ENCODE data around the gene MAML2.
A peak's percentile ranks its signal among the peaks of the same experiment; 100 is the strongest.

The MAML2 gene

DNA sequence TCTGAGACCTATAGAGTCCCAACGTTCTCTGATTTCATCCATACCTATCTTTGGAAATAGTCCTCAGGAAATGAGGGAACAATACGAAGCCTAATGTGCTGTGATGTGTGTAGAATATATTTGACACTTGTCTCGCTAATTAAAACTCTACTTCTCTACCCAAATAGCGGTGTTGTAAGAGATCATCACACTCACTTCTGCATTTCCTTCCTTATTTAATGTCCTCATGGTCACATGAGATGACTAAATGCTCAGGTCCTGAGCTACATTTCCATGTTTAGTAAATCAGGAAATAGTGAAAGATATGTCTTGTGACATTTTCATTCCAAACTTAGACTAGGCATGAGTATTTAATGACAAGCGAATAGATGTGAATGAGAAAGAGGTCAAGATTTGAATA is 112.3 kb downstream of the MAML2 start:
- no peaks in the 10 kb centered on the region for H3K27me3 ChIP-seq (ENCODE audit: control insufficient read depth in 1 of 2, insufficient read depth in 1 of 2, low read length in 2 of 2)
- peaks cover 18% of the 10 kb centered on the region for H3K79me1 ChIP-seq (replicated peaks; ENCODE audit: low read length, poor library complexity, severe bottlenecking)
- H2BK15ac ChIP-seq (ENCODE audit: low read depth, poor library complexity, severe bottlenecking) = no peak overlapping the region
- no peak overlapping the region for H4K91ac ChIP-seq (ENCODE audit: low read length)
- H3K4me1 ChIP-seq (ENCODE audit: control insufficient read depth, insufficient read depth, low read depth, low read length) = peaks cover 6% of the 10 kb centered on the region
- peak overlapping the region; percentile 49 for H3K27ac ChIP-seq (ENCODE audit: low read length, poor library complexity, severe bottlenecking)
- H2BK120ac ChIP-seq (ENCODE audit: low read depth, low read length) = no peak overlapping the region
- no peak overlapping the region for H3K4me2 ChIP-seq (ENCODE audit: low read length, poor library complexity, severe bottlenecking)
- no peak overlapping the region for H3K18ac ChIP-seq (ENCODE audit: low read depth in 1 of 2, low read length in 2 of 2)
- H3K36me3 ChIP-seq (ENCODE audit: control insufficient read depth in 1 of 2, insufficient read depth in 2 of 2, low read depth in 1 of 2, low read length in 2 of 2) = no peaks in the 10 kb centered on the region
- H3K9ac ChIP-seq (ENCODE audit: low read length) = no peak overlapping the region
- no peak overlapping the region for H2BK5ac ChIP-seq (ENCODE audit: low read depth, low read length, poor library complexity, severe bottlenecking)
- no peak for DNase-seq
- H3K9me3 ChIP-seq (ENCODE audit: control insufficient read depth, low read length) = no peaks in the 10 kb centered on the region
- H3K4me3 ChIP-seq (ENCODE audit: insufficient read depth in 1 of 2, low read depth in 1 of 2, low read length in 2 of 2) = no peak overlapping the region
- H2BK12ac ChIP-seq (ENCODE audit: low read length in 2 of 2) = no peak overlapping the region
- no peak overlapping the region for H2AFZ ChIP-seq (ENCODE audit: low read depth, low read length)
- no CpG with 5 or more reads among the region's 5 CpGs for WGBS
- no peak overlapping the region for H3K14ac ChIP-seq (ENCODE audit: low read length in 2 of 2)
- H3K23ac ChIP-seq (ENCODE audit: low read length in 2 of 2) = no peak overlapping the region
- no peak overlapping the region for H3K4ac ChIP-seq (ENCODE audit: low read depth in 1 of 2, low read length in 2 of 2)
- no peak overlapping the region for H4K8ac ChIP-seq (ENCODE audit: low read length)
- no peak overlapping the region for H2AK5ac ChIP-seq (ENCODE audit: low read length, severe bottlenecking)

DNA sequence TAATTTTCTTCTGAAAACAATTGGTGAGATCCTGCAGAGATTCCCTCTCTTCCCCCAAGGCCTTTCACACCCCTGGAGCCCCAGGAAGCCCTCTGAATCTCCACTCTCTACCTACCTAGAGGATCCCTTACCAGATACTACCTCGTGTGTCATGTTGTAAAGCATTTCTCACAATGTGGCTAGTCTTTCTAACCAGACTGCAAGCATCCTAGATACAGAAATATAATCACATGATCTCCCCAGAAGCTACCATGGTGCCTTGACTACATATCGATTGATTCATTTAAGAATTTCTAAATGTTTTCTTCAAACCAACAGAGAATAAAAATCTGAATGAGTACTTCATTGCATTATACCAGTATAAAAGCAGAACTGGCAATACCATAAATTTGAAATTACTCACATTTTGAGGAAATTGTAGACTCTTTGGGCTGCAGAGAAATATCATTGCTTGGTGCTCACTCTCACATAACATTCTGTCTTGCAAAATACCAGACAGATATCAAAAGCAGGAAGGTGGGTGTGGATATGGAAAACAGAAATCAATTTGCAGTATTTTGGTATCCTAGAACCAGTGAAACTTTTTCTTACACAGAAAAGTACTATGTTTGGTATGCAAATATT is 113.5 kb downstream of the MAML2 start:
- no peaks in the 10 kb centered on the region for H3K9me3 ChIP-seq (ENCODE audit: control insufficient read depth, low read length)

DNA sequence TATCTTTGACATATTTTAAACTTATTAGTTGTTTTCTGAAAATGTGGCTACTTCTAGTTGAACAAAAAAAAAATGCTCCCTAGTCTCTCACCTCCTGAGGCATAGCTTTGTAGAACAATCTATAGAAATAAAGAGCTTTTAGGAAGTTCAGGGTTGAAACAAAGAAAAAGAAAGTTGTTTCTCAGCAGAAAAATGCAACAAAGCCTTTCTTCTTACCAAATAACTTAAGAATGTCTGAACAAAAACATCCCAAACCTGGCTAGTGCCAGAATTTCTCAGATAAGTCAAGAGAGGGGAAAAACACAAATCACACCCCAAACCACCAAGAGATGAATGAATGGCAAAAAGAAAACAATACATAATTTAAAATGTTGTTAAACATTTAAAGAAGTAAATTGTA is 114.1 kb downstream of the MAML2 start:
- Histone ChIP-seq H2AK5ac (ENCODE audit: low read length, severe bottlenecking) (no peak overlapping the region), H3K27ac (ENCODE audit: low read length, poor library complexity, severe bottlenecking) (peak overlapping the region; percentile 93), H3K9me3 (ENCODE audit: control insufficient read depth, low read length) (no peaks in the 10 kb centered on the region), H3K27me3 (ENCODE audit: control insufficient read depth in 1 of 2, insufficient read depth in 1 of 2, low read length in 2 of 2) (no peaks in the 10 kb centered on the region), H4K91ac (ENCODE audit: low read length) (no peak overlapping the region), H2BK12ac (ENCODE audit: low read length in 2 of 2) (no peak overlapping the region), H3K14ac (ENCODE audit: low read length in 2 of 2) (peak overlapping the region in 1 of 2 experiments; percentile 11), H3K23ac (ENCODE audit: low read length in 2 of 2) (no peak overlapping the region), H3K4me2 (ENCODE audit: low read length, poor library complexity, severe bottlenecking) (no peak overlapping the region), H3K9ac (ENCODE audit: low read length) (peak overlapping the region; percentile 61), H3K4me3 (ENCODE audit: insufficient read depth in 1 of 2, low read depth in 1 of 2, low read length in 2 of 2) (no peak overlapping the region), H3K79me1 (replicated peaks; ENCODE audit: low read length, poor library complexity, severe bottlenecking) (peaks cover 24% of the 10 kb centered on the region), H2AFZ (ENCODE audit: low read depth, low read length) (no peak overlapping the region), H3K36me3 (ENCODE audit: control insufficient read depth in 1 of 2, insufficient read depth in 2 of 2, low read depth in 1 of 2, low read length in 2 of 2) (no peaks in the 10 kb centered on the region), H3K4ac (ENCODE audit: low read depth in 1 of 2, low read length in 2 of 2) (no peak overlapping the region), H2BK5ac (ENCODE audit: low read depth, low read length, poor library complexity, severe bottlenecking) (no peak overlapping the region), H4K8ac (ENCODE audit: low read length) (no peak overlapping the region), H3K18ac (ENCODE audit: low read depth in 1 of 2, low read length in 2 of 2) (no peak overlapping the region), H3K4me1 (ENCODE audit: control insufficient read depth, insufficient read depth, low read depth, low read length) (peaks cover 6% of the 10 kb centered on the region), H2BK120ac (ENCODE audit: low read depth, low read length) (no peak overlapping the region), H2BK15ac (ENCODE audit: low read depth, poor library complexity, severe bottlenecking) (no peak overlapping the region)
- no peak for DNase-seq

More for the DNA sequence above, 113.5 kb downstream of the MAML2 start:
- peak overlapping the region; percentile 33 for H2AK5ac ChIP-seq (ENCODE audit: low read length, severe bottlenecking)
- H2BK12ac ChIP-seq (ENCODE audit: low read length in 2 of 2) = peak overlapping the region; percentile 51 to 67
- H3K4me1 ChIP-seq (ENCODE audit: control insufficient read depth, insufficient read depth, low read depth, low read length) = peaks cover 6% of the 10 kb centered on the region
- peak overlapping the region; percentile 66 for H2BK5ac ChIP-seq (ENCODE audit: low read depth, low read length, poor library complexity, severe bottlenecking)
- peak overlapping the region in 1 of 2 experiments; percentile 11 for H3K14ac ChIP-seq (ENCODE audit: low read length in 2 of 2)
- H3K79me1 ChIP-seq (replicated peaks; ENCODE audit: low read length, poor library complexity, severe bottlenecking) = peaks cover 23% of the 10 kb centered on the region
- DNase-seq = no peak
- peak overlapping the region; percentile 61 for H3K9ac ChIP-seq (ENCODE audit: low read length)
- no peak overlapping the region for H3K23ac ChIP-seq (ENCODE audit: low read length in 2 of 2)
- H2BK120ac ChIP-seq (ENCODE audit: low read depth, low read length) = peak overlapping the region; percentile 86
- H3K27ac ChIP-seq (ENCODE audit: low read length, poor library complexity, severe bottlenecking) = peak overlapping the region; percentile 93
- H2BK15ac ChIP-seq (ENCODE audit: low read depth, poor library complexity, severe bottlenecking) = no peak overlapping the region
- no peak overlapping the region for H3K4me3 ChIP-seq (ENCODE audit: insufficient read depth in 1 of 2, low read depth in 1 of 2, low read length in 2 of 2)
- no peak overlapping the region for H2AFZ ChIP-seq (ENCODE audit: low read depth, low read length)
- no peaks in the 10 kb centered on the region for H3K36me3 ChIP-seq (ENCODE audit: control insufficient read depth in 1 of 2, insufficient read depth in 2 of 2, low read depth in 1 of 2, low read length in 2 of 2)
- H4K8ac ChIP-seq (ENCODE audit: low read length) = peak overlapping the region; percentile 27
- WGBS = 59% methylated on average over 2 of the region's 2 CpGs
- no peak overlapping the region for H3K4me2 ChIP-seq (ENCODE audit: low read length, poor library complexity, severe bottlenecking)
- H3K18ac ChIP-seq (ENCODE audit: low read depth in 1 of 2, low read length in 2 of 2) = peak overlapping the region; percentile 37 to 69
- peak overlapping the region; percentile 82 for H4K91ac ChIP-seq (ENCODE audit: low read length)
- H3K27me3 ChIP-seq (ENCODE audit: control insufficient read depth in 1 of 2, insufficient read depth in 1 of 2, low read length in 2 of 2) = no peaks in the 10 kb centered on the region
- peak overlapping the region in 1 of 2 experiments; percentile 95 for H3K4ac ChIP-seq (ENCODE audit: low read depth in 1 of 2, low read length in 2 of 2)

DNA sequence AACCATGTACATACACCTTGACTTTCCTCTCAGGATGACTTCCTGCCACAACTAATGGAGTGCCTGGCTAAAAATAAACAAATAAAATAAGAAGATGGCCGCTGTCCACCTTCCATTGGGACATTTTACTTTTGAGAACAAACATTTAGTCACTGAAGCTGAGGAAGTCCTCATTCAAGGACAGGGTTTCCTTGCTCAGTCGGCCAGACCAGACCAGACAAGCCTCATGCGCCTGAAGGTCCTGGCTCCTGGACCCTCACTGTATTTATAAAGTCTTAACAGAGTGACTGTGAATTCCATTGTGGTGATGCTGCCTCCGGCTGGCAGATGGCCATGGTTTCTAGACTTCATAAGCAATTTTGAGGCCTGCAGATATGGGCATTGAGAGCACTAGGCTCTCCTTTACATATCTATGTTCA is 114.5 kb downstream of the MAML2 start:
- DNase-seq = peak; percentile 95
- H2AFZ ChIP-seq (ENCODE audit: low read depth, low read length) = no peak overlapping the region
- no peaks in the 10 kb centered on the region for H3K27me3 ChIP-seq (ENCODE audit: control insufficient read depth in 1 of 2, insufficient read depth in 1 of 2, low read length in 2 of 2)
- 0% methylated on average over 4 of the region's 4 CpGs for WGBS
- peak overlapping the region; percentile 61 for H3K9ac ChIP-seq (ENCODE audit: low read length)
- peak overlapping the region; percentile 84 for H2AK5ac ChIP-seq (ENCODE audit: low read length, severe bottlenecking)
- H3K9me3 ChIP-seq (ENCODE audit: control insufficient read depth, low read length) = no peaks in the 10 kb centered on the region
- no peak overlapping the region for H4K91ac ChIP-seq (ENCODE audit: low read length)
- peak overlapping the region in 1 of 2 experiments; percentile 12 for H3K4ac ChIP-seq (ENCODE audit: low read depth in 1 of 2, low read length in 2 of 2)
- H4K8ac ChIP-seq (ENCODE audit: low read length) = no peak overlapping the region
- peaks cover 6% of the 10 kb centered on the region for H3K4me1 ChIP-seq (ENCODE audit: control insufficient read depth, insufficient read depth, low read depth, low read length)
- H2BK120ac ChIP-seq (ENCODE audit: low read depth, low read length) = peak overlapping the region; percentile 71
- no peak overlapping the region for H3K23ac ChIP-seq (ENCODE audit: low read length in 2 of 2)
- H2BK15ac ChIP-seq (ENCODE audit: low read depth, poor library complexity, severe bottlenecking) = no peak overlapping the region
- H3K27ac ChIP-seq (ENCODE audit: low read length, poor library complexity, severe bottlenecking) = peak overlapping the region; percentile 93
- H3K4me3 ChIP-seq (ENCODE audit: insufficient read depth in 1 of 2, low read depth in 1 of 2, low read length in 2 of 2) = no peak overlapping the region
- H3K14ac ChIP-seq (ENCODE audit: low read length in 2 of 2) = no peak overlapping the region
- no peak overlapping the region for H2BK12ac ChIP-seq (ENCODE audit: low read length in 2 of 2)
- H2BK5ac ChIP-seq (ENCODE audit: low read depth, low read length, poor library complexity, severe bottlenecking) = peak overlapping the region; percentile 71
- H3K18ac ChIP-seq (ENCODE audit: low read depth in 1 of 2, low read length in 2 of 2) = peak overlapping the region; percentile 70 to 92
- H3K36me3 ChIP-seq (ENCODE audit: control insufficient read depth in 1 of 2, insufficient read depth in 2 of 2, low read depth in 1 of 2, low read length in 2 of 2) = no peaks in the 10 kb centered on the region
- H3K4me2 ChIP-seq (ENCODE audit: low read length, poor library complexity, severe bottlenecking) = no peak overlapping the region
- H3K79me1 ChIP-seq (replicated peaks; ENCODE audit: low read length, poor library complexity, severe bottlenecking) = peaks cover 21% of the 10 kb centered on the region

All from mesenchymal stem cell (in vitro differentiated cells and primary cell).